GM06990 (cell line): ENCODE results near the gene ID1.
"Not testable (repeated sequence)": the region's sequence is repeated elsewhere in the genome, so short reads cannot be mapped to it uniquely, and the experiment has no call there.

ENCODE experiments used
- DNase-seq: peaks from one replicate; pipeline ENCODE4 v3.0.0-alpha.2; 2011; ENCODE audit not compliant: insufficient read length; ENCODE audit errors: extremely low read depth
- H3K27me3 ChIP-seq: replicated peaks from 2 replicates; pipeline ENCODE4 v1.6.0; 2011; ENCODE audit warnings: low read length; ENCODE audit not compliant: control insufficient read depth, insufficient read depth
- H3K36me3 ChIP-seq: 2 replicates; pipeline ENCODE4 v1.5.1; 2011; ENCODE audit warnings: low read length; ENCODE audit not compliant: control insufficient read depth, insufficient read depth
- H3K4me3 ChIP-seq: replicated peaks from 2 replicates; pipeline ENCODE4 v1.5.1; 2011; ENCODE audit warnings: low read depth, mild to moderate bottlenecking, control low read depth, low read length
- CTCF ChIP-seq: IDR thresholded peaks from 2 replicates; pipeline ENCODE4 v1.5.1; 2011; ENCODE audit warnings: low read length, control low read depth, mild to moderate bottlenecking, inconsistent platforms; ENCODE audit not compliant: insufficient read depth, poor library complexity, severe bottlenecking

ID1 gene

GRCh38 chr20:31608251-31608945 is 3.3 kb downstream of the ID1 start:
- DNase-seq: no peak
- no peak for TF ChIP-seq CTCF
- no peaks in the 10 kb centered on the region; the same call in 1 of the 2 replicates for H3K27me3 ChIP-seq
- no peaks in the 10 kb centered on the region for H3K36me3 ChIP-seq
- no peak overlapping the region for H3K4me3 ChIP-seq

GRCh38 chr20:31612271-31612640 is 7.2 kb downstream of the ID1 start:
- not testable (repeated sequence) for H3K4me3 ChIP-seq, H3K36me3 ChIP-seq, DNase-seq, H3K27me3 ChIP-seq

DNA sequence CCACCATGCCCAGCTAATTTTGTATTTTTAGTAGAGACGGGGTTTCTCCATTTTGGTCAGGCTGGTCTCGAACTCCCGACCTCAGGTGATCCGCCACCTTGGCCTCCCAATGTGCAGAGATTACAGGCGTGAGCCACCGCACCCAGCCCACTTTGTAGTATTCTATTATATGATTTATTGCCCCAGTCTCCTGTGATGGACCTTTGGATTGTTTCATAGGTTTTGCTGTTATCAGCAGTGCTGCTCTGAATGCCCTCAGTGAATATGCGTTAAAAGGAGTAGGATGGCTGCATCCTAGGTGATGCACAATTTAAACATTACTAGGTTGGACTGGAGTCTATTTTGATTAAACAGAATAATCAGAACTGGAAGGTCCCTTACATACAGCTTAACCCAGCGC is 10.3 kb downstream of the ID1 start:
- DNase-seq: no peak
- no peak for TF ChIP-seq CTCF
- no peaks in the 10 kb centered on the region for H3K36me3 ChIP-seq
- H3K27me3 ChIP-seq: no peaks in the 10 kb centered on the region
- H3K4me3 ChIP-seq: no peak overlapping the region

- Histone ChIP-seq H3K27me3 (no peaks in the 10 kb centered on the region), H3K36me3 (no peaks in the 10 kb centered on the region), H3K4me3 (no peak overlapping the region)
- TF ChIP-seq CTCF: no peak
- DNase-seq: no peak
Observed at GRCh38 chr20:31617432-31618104, 12.5 kb downstream of the ID1 start.

- no peak for TF ChIP-seq CTCF
- H3K4me3 ChIP-seq: no peak overlapping the region
- H3K36me3 ChIP-seq: no peaks in the 10 kb centered on the region
- H3K27me3 ChIP-seq: no peaks in the 10 kb centered on the region
- DNase-seq: no peak
Observed at GRCh38 chr20:31620246-31620645, 15.2 kb downstream of the ID1 start.

GRCh38 chr20:31623123-31623505 is 18.0 kb downstream of the ID1 start:
- not testable (repeated sequence) for H3K4me3 ChIP-seq, H3K27me3 ChIP-seq, H3K36me3 ChIP-seq, DNase-seq

GRCh38 chr20:31626534-31626933 is 21.4 kb downstream of the ID1 start:
- not testable (repeated sequence) for H3K27me3 ChIP-seq, H3K4me3 ChIP-seq, DNase-seq, H3K36me3 ChIP-seq

DNA sequence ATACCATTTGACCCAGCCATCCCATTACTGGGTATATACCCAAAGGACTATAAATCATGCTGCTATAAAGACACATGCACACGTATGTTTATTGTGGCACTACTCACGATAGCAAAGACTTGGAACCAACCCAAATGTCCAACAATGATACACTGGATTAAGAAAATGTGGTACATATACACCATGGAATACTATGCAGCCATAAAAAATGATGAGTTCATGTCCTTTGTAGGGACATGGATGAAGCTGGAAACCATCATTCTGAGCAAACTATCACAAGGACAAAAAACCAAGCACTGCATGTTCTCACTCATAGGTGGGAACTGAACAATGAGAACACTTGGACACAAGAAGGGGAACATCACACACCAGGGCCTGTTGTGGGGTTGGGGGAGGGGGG is 23.0 kb downstream of the ID1 start:
- not testable (repeated sequence) for DNase-seq, H3K27me3 ChIP-seq, H3K4me3 ChIP-seq, H3K36me3 ChIP-seq
